DND-41 (cell line): ENCODE measurements around the gene SRPRB.
"Not testable (repeated sequence)": the region's sequence is repeated elsewhere in the genome, so short reads cannot be mapped to it uniquely, and the experiment has no call there.

Experiments
- ATAC-seq: fragments of 200-7000 bp; cut with Tn5 transposase; 3 replicates; pipeline ENCODE4 v1.9.1; 2021; ENCODE audit warnings: low read depth; ENCODE audit not compliant: insufficient read depth
- DNase-seq: peaks from one replicate; pipeline ENCODE4 v3.0.0-alpha.2; 2020
- H2AFZ ChIP-seq: 2 replicates; pipeline ENCODE4 v1.6.0; 2012; ENCODE audit warnings: low read depth, low read length
- H3K27ac ChIP-seq: 2 replicates; pipeline ENCODE4 v1.5.1; 2012; ENCODE audit warnings: low read length, inconsistent platforms
- H3K27me3 ChIP-seq: fragments of 200-600 bp; sonication (generic); 2 replicates; pipeline ENCODE4 v1.6.0; 2012; ENCODE audit warnings: low read length, mild to moderate bottlenecking, inconsistent platforms; ENCODE audit not compliant: insufficient read depth, poor library complexity
- H3K36me3 ChIP-seq: 2 replicates; pipeline ENCODE4 v1.5.1; 2012; ENCODE audit warnings: low read length, inconsistent platforms; ENCODE audit not compliant: insufficient read depth
- H3K4me1 ChIP-seq: 2 replicates; pipeline ENCODE4 v1.5.1; 2012; ENCODE audit warnings: mild to moderate bottlenecking, low read length; ENCODE audit not compliant: insufficient read depth
- H3K4me2 ChIP-seq: 2 replicates; pipeline ENCODE4 v1.6.0; 2012; ENCODE audit warnings: mild to moderate bottlenecking, moderate library complexity, low read length, inconsistent platforms; ENCODE audit not compliant: insufficient read depth
- H3K4me3 ChIP-seq, 2 experiments: fragments of 200-600 bp in 1 of 2; shearing (Covaris generic) in 1 of 2; 2 replicates each; pipeline ENCODE4 v1.5.1; 2012 to 2016; ENCODE audit warnings: inconsistent platforms in 2 of 2, low read length in 2 of 2, mild to moderate bottlenecking in 2 of 2, low read depth in 1 of 2, moderate library complexity in 1 of 2
- H3K79me2 ChIP-seq: 2 replicates; pipeline ENCODE4 v1.6.0; 2012; ENCODE audit warnings: low read length, inconsistent platforms; ENCODE audit not compliant: insufficient read depth
- H3K9ac ChIP-seq: 2 replicates; pipeline ENCODE4 v1.6.0; 2012; ENCODE audit warnings: low read depth, mild to moderate bottlenecking, inconsistent platforms, low read length, moderate library complexity
- H3K9me3 ChIP-seq: 2 replicates; pipeline ENCODE4 v1.5.1; 2012; ENCODE audit warnings: low read length, moderate library complexity, mild to moderate bottlenecking, inconsistent platforms; ENCODE audit not compliant: insufficient read depth, severe bottlenecking
- H4K20me1 ChIP-seq: 2 replicates; pipeline ENCODE4 v1.6.0; 2012; ENCODE audit warnings: low read length; ENCODE audit not compliant: insufficient read depth
- EZH2 ChIP-seq: IDR thresholded peaks from 3 replicates; pipeline ENCODE4 v1.6.1; 2012; ENCODE audit warnings: borderline replicate concordance, low read depth, mild to moderate bottlenecking, moderate library complexity, low read length, inconsistent platforms; ENCODE audit not compliant: severe bottlenecking
- TF ChIP-seq, protein P1 (sequence below): IDR thresholded peaks from 2 replicates; pipeline ENCODE4 v1.5.1; 2012; ENCODE audit warnings: borderline replicate concordance, low read length, moderate library complexity, mild to moderate bottlenecking; ENCODE audit not compliant: poor library complexity, severe bottlenecking; ENCODE audit errors: extremely low read depth

Gene SRPRB

DNA sequence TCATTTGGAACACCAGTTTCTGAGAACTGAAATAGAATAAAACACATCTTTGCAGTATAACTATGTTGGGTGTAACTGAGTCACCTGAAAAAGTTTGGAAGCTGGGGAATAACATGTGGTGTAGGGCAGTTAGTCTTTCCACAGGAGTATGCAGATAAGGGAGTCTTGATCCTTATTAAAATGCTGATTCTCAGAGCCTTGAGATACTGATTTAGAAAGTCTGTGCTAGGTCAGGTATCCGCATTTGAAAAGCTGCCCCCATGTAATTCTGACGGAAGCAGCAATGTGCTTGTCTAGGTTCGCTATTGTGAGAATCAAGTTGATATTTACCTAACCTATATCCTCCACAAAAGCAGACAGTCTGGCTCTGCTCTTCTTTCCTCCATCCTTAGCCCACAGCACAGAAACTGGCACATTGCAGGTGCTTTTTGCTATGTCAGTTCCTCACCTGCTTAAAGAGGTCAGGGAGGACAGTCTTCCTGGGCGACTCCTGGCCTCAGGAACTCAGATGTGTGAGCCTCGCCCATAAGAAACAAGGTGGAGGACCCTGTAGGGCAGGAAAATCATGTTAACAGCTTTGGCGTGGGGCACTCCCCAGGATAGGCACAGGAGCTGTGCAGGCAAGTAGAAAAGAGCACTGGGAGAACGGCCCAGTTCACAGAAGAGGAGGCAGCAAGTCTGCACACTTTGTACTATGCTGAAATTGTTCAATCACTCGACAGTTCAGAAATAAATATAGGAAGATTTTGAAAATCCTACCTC is 27.6 kb upstream of the SRPRB start:
- Histone ChIP-seq H4K20me1 (no peaks in the 10 kb centered on the region), H3K4me2 (no peak overlapping the region), H3K4me3 (no peak overlapping the region), H2AFZ (no peak overlapping the region), H3K9ac (no peak overlapping the region), H3K27me3 (peaks cover 4% of the 10 kb centered on the region), H3K79me2 (no peaks in the 10 kb centered on the region), H3K36me3 (no peaks in the 10 kb centered on the region), H3K4me1 (no peaks in the 10 kb centered on the region), H3K27ac (no peak overlapping the region), H3K9me3 (no peaks in the 10 kb centered on the region)
- no peak for ATAC-seq
- DNase-seq, result no peak
- TF ChIP-seq EZH2, result no peak
- TF ChIP-seq, protein P1, sequence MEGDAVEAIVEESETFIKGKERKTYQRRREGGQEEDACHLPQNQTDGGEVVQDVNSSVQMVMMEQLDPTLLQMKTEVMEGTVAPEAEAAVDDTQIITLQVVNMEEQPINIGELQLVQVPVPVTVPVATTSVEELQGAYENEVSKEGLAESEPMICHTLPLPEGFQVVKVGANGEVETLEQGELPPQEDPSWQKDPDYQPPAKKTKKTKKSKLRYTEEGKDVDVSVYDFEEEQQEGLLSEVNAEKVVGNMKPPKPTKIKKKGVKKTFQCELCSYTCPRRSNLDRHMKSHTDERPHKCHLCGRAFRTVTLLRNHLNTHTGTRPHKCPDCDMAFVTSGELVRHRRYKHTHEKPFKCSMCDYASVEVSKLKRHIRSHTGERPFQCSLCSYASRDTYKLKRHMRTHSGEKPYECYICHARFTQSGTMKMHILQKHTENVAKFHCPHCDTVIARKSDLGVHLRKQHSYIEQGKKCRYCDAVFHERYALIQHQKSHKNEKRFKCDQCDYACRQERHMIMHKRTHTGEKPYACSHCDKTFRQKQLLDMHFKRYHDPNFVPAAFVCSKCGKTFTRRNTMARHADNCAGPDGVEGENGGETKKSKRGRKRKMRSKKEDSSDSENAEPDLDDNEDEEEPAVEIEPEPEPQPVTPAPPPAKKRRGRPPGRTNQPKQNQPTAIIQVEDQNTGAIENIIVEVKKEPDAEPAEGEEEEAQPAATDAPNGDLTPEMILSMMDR, result no peak

- H3K4me1 ChIP-seq, result no peaks in the 10 kb centered on the region
- H3K9me3 ChIP-seq, result no peaks in the 10 kb centered on the region
- ATAC-seq (no peak), DNase-seq (no peak)
- H3K79me2 ChIP-seq, result no peaks in the 10 kb centered on the region
- no peak overlapping the region for H3K4me3 ChIP-seq
- TF ChIP-seq EZH2, result no peak
- H3K27ac ChIP-seq, result no peak overlapping the region
- H3K9ac ChIP-seq, result no peak overlapping the region
- no peaks in the 10 kb centered on the region for H4K20me1 ChIP-seq
- H3K27me3 ChIP-seq, result peaks cover 4% of the 10 kb centered on the region
- H3K36me3 ChIP-seq, result no peaks in the 10 kb centered on the region
- H3K4me2 ChIP-seq, result no peak overlapping the region
- no peak overlapping the region for H2AFZ ChIP-seq
Observed at GRCh38 chr3:133779626-133780203, 25.9 kb upstream of the SRPRB start.

DNA sequence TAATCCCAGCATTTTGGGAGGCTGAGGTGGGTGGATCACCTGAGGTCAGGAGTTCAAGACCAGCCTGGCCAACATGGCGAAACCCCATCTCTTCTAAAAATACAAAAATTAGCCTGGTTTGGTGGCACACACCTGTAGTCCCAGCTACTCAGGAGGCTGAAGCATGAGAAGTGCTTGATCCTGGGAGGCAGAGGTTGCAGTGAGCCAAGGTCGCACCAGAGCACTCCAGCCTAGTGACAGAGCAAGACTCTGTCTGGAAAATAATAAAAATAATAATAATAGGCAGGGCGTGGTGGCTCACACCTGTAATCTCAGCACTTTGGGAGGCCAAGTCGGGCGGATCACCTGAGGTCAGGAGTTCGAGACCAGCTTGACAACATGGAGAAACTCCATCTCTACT is 24.9 kb upstream of the SRPRB start:
- not testable (repeated sequence) for H3K9ac ChIP-seq, H4K20me1 ChIP-seq, ATAC-seq, H3K36me3 ChIP-seq, H3K27me3 ChIP-seq, H3K4me2 ChIP-seq, H3K9me3 ChIP-seq, H3K79me2 ChIP-seq, H3K27ac ChIP-seq, H3K4me3 ChIP-seq, DNase-seq, H3K4me1 ChIP-seq, H2AFZ ChIP-seq

- ATAC-seq, result no peak
- no peak overlapping the region for H3K27ac ChIP-seq
- TF ChIP-seq EZH2, result no peak
- TF ChIP-seq, protein P1, result no peak
- H3K79me2 ChIP-seq, result no peaks in the 10 kb centered on the region
- H3K4me1 ChIP-seq, result no peaks in the 10 kb centered on the region
- no peak for DNase-seq
- no peaks in the 10 kb centered on the region for H4K20me1 ChIP-seq
- H3K9me3 ChIP-seq, result no peaks in the 10 kb centered on the region
- H2AFZ ChIP-seq, result no peak overlapping the region
- no peak overlapping the region for H3K4me3 ChIP-seq
- H3K4me2 ChIP-seq, result no peak overlapping the region
- H3K36me3 ChIP-seq, result no peaks in the 10 kb centered on the region
- H3K9ac ChIP-seq, result no peak overlapping the region
- peaks cover 4% of the 10 kb centered on the region for H3K27me3 ChIP-seq
Observed at GRCh38 chr3:133781570-133781969, 24.0 kb upstream of the SRPRB start.
